HG02798 (cell line): ENCODE results near the gene DOCK6.

Source experiments
- ATAC-seq: cut with Tn5 transposase; IDR thresholded peaks from one replicate; pipeline ENCODE4 v1.9.1; 2021; ENCODE audit warnings: mild to moderate bottlenecking; ENCODE audit not compliant: unreplicated experiment, poor library complexity

DOCK6 gene

DNA sequence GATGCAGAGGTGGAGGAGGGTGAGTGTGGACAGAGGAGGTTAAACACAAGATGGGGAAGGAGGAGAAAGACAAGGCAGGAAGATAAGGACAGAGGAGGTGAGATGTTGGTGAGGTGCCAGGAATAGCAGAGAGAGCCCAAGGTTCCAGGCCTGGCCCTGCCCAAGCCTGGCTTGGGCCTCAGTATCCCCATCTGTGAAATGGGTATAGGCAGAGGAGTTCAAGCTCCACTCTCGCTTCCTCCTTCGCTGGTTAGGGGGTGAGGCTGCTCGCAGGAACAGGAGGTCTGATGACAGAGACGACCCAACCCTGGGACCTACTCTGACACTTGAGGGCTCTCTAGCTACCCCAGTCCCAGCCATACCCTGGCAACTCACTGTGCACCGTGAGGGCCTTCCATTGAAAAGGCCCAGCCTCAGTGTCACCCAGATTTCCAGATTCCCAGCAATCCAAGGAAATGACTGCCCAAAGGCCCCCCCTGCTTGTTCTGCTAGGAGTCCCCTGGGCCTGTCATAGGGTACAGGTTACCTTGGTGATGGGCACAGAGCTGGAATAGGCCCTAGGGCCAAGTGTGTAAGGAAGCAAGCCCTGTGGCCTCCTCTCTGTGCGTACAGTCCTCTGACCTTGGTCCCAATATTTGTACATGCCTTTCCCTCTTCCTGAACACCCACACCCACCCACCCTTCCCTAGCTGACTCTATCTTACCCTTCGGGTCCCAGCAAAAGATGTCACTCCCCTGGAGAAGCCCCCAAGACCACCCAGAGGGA, 31.5 kb downstream of the DOCK6 start:
- no peak for ATAC-seq

- no peak for ATAC-seq
Observed at GRCh38 chr19:11227195-11227886, 35.0 kb downstream of the DOCK6 start.

DNA sequence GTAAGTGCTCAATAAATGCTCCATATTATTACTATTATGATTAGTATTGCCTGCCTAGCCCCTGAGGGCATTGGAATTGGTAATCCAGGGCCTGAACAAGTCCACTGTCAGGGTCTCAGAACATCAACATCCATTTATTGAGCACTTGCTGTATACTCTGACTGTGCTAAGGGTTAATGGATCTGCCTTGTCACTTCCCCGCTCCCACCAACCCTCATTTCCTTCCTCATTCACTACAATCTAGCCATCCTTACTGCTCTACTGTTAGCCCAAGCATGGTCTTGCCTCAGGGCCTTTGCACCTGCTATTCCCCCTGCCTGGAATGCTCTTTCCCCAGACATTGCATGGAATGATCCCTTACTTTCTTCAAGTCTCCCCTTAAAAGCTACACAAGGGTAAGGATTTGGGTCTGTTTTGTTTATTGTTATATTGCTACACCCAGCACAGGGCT, 35.6 kb downstream of the DOCK6 start:
- no peak for ATAC-seq

- ATAC-seq = no peak
Observed at GRCh38 chr19:11225815-11226214, 36.5 kb downstream of the DOCK6 start.

DNA sequence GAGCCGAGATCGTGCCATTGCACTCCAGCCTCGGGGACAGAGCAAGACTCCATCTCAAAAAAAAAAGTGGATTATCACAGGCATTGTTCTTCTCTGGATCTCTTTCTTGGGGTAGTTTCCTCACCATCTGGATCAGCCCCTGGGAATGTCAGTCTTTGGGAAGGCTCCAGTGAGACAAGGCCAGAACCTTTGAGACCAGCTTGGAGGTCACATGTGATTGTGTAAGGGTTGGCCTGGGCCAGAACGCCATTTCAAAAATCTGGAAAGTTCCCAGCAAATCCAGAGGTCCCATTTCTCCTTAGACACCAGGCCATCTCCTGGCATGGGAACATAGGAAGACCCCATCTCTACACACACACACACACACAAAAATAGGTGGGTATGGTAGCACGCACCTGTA, 37.2 kb downstream of the DOCK6 start:
- no peak for ATAC-seq

- no peak for ATAC-seq
Observed at GRCh38 chr19:11224429-11224828, 37.9 kb downstream of the DOCK6 start.

DNA sequence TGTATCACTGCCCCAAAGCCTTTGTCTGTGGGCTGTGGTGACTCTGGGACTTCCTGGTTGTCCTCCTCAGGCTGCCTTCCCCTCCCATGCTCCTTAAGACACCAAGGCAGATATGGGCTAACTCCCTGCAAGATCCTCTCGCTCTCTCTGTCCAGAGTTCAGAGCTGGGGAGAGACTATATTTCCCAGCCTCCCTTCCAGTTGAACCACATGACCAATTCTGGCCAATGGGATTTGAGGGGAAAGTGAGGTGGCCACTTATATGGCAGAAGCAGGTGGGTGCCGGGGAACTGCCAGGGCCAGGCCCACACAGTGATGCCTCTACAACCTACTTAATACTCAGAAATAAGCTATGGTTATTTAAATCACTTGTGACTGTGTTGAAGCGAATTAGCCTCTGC, 39.1 kb downstream of the DOCK6 start:
- no peak for ATAC-seq

DNA sequence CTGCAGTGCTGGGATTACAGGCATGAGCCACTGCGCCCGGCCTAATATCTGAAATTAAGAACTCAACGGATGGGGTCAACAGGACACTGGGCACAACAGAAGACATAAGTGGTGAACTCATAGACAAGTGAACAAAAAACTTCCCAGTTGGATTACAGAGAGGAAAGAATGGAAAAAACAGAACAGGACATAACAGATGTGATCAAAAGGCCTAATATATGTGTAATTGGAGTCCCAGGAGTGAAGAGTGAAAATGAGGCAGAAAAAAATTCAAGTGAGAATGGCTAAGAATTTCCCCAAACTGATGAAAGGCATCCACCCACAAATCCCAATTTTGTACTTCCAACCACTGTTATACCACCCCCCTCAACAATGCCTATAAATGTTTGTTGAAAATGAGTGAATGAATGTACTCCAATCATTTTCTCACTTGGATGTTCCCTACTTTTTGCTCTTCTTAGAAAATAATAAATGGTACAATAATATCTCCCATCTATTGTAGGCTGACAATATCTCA, 41.2 kb downstream of the DOCK6 start:
- ATAC-seq = no peak

GRCh38 chr19:11214387-11214786, 47.9 kb downstream of the DOCK6 start:
- no peak for ATAC-seq

DNA sequence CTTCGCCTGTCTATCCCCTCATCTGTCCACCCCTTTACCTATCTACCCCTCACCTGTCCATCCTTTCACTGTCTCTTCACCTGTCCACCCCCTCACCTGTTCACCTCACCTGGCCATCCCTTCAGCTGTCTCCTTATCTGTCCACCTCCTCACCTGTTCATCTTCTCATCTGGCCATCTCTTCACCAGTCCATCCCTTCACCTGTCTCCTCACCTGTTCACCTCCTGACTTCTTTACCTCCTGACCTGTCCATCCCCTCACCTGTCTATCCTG, 51.7 kb downstream of the DOCK6 start:
- no peak for ATAC-seq

DNA sequence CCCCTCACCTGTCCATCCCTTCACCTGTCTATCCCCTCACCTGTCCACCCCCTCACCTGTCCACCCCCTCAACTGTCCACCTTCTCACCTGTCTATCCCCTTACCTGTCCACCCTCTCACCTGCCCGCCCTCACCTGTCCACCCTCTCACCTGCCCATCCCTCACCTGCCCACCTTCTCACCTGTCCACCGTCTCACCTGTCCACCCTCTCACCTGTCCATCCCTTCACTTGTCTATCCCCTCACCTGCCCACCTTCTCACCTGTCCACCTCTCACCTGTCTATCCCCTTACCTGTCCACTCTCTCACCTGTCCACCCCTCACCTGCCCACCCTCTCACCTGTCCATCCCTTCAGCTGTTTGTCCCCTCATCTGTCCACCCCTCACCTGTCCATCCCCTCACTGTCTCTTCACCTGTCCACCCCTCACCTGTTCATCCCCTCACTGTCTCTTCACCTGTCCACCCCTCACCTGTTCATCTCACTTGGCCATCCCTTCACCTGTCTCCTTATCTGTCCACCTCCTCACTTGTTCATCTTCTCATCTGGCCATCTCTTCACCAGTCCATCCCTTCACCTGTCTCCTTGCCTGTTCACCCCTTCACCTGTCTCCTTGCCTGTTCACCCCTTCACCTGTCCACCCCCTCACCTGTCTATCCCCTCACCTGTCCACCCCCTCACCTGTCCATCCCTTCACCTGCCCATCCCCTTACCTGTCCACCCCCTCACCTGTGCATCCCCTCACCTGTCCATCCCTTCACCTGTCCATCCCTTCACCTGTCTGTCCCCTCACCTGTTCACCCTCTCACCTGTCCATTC, 52.3 kb downstream of the DOCK6 start:
- ATAC-seq = no peak

- ATAC-seq = no peak
Observed at GRCh38 chr19:11208561-11209471, 53.5 kb downstream of the DOCK6 start.

DNA sequence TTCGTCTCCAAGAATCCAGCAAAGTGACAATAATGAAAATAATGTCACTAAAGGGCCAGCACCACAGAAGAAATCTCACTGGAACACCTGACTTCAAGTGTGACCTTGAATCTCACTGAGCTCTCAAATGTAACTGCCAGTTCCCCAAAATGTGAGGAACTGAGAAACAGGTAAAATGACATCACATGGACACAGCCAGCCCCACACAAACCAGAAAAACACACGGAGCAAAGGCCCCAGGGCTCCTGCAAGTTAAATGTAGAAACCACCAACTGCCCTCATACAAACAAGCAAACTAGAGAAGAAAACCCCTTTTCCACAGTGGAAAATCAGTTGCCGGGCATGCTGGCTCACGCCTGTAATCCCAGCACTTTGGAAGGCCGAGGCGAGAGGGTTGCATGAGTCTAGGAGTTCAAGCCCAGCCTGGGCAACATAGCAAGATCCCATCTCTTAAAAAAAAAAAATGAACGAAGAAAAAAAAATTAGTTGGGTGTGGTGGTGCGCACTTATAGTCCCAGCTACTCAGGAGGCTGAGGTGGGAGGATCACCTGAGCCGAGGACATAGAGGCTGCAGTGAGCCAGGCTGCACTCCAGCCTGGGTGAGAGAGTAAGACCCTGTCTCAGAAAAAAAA, 56.3 kb downstream of the DOCK6 start:
- no peak for ATAC-seq

DNA sequence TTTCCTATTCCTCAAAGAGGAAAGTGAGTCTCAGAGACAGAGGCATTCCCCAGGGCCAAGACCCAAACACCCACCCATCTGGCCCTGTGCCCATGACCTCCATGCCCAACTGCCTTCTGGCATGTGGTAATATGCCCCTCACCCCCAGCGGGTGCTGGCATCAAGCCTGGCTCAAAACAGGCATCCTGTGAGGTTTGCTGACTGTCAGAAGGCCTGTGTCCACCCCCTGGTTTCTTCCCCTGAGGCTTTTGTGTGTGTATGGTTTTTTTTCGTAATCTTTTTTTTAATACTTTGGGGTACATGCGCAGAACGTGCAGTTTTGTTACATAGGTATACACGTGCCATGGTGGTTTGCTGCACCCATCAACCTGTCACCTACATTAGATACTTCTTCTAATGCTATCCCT, 57.4 kb downstream of the DOCK6 start:
- ATAC-seq = no peak

DNA sequence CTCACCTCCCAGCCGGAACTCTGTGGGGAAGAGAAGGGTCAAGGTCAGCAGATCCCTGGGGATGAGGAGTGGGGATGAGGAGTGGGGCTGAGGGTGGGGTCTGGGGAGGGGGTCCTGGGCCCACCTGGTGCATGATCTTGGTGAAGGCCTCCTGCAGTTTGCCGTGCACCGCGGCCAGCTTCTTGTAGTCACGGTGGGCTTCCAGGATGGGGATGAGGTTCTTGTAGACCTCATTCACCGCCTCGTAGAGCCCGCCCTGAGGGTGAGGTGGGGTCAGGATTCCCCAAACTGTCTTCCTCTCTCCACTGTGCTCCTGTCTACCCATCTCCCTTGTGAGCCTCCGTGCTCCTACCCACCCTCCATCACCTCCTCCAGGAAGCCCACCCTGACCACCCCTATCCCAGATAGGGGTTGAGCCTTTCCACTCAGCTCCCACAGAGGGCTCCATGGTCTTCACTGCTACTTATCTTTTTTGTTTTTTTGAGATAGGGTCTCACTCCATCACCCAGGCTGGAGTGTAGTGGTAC, 58.2 kb downstream of the DOCK6 start:
- no peak for ATAC-seq

- no peak for ATAC-seq
Observed at GRCh38 chr19:11203194-11204075, 58.9 kb downstream of the DOCK6 start.

- ATAC-seq = no peak
Observed at GRCh38 chr19:11202488-11203193, 59.7 kb downstream of the DOCK6 start.

- ATAC-seq = no peak
Observed at GRCh38 chr19:11201791-11202190, 60.5 kb downstream of the DOCK6 start.
